Neutrophil (primary cell): ENCODE data around the gene C14orf132.

ENCODE experiments used
- H3K27ac ChIP-seq: fragments of 200-600 bp; sonication (generic); 2 replicates; pipeline ENCODE4 v1.5.1; 2016; ENCODE audit warnings: mild to moderate bottlenecking, moderate library complexity
- H3K27me3 ChIP-seq: fragments of 200-600 bp; sonication (generic); 2 replicates; pipeline ENCODE4 v1.6.0; 2016; ENCODE audit warnings: mild to moderate bottlenecking
- H3K36me3 ChIP-seq: fragments of 200-600 bp; sonication (generic); 2 replicates; pipeline ENCODE4 v1.5.1; 2017
- H3K4me1 ChIP-seq, 2 experiments: fragments of 200-600 bp in 1 of 2; sonication (generic) in 1 of 2; 1 replicate in 1 of 2; 2 replicates in 1 of 2; pipeline versions ENCODE4 v1.5.1 to v1.6.1; 2013 to 2016; ENCODE audit warnings: low read depth in 1 of 2, low read length in 1 of 2, mild to moderate bottlenecking in 1 of 2, moderate library complexity in 1 of 2; ENCODE audit not compliant: control insufficient read depth in 1 of 2, insufficient read depth in 1 of 2
- H3K4me3 ChIP-seq, 2 experiments: fragments of 200-600 bp in 1 of 2; sonication (generic) in 1 of 2; 1 replicate in 1 of 2; 2 replicates in 1 of 2; pipeline ENCODE4 v1.5.1; 2013 to 2016; ENCODE audit warnings: low read depth in 1 of 2, low read length in 1 of 2, mild to moderate bottlenecking in 1 of 2, moderate library complexity in 1 of 2
- H3K9me3 ChIP-seq: fragments of 200-600 bp; sonication (generic); 2 replicates; pipeline ENCODE4 v1.5.1; 2016
- CTCF ChIP-seq: fragments of 200-600 bp; sonication (generic); IDR thresholded peaks from 2 replicates; pipeline ENCODE4 v1.5.1; 2016; ENCODE audit warnings: antibody characterized with exemption

Gene C14orf132

GRCh38 chr14:96083667-96084320, 44.6 kb downstream of the C14orf132 start:
- Histone ChIP-seq H3K4me1 (no peaks in the 10 kb centered on the region), H3K27ac (no peak overlapping the region), H3K27me3 (no peaks in the 10 kb centered on the region), H3K36me3 (no peaks in the 10 kb centered on the region), H3K9me3 (no peaks in the 10 kb centered on the region), H3K4me3 (no peak overlapping the region)
- no peak for TF ChIP-seq CTCF

- no peak for TF ChIP-seq CTCF
- H3K4me1 ChIP-seq: no peaks in the 10 kb centered on the region
- no peak overlapping the region for H3K4me3 ChIP-seq
- no peaks in the 10 kb centered on the region for H3K27me3 ChIP-seq
- no peak overlapping the region for H3K27ac ChIP-seq
- H3K36me3 ChIP-seq: no peaks in the 10 kb centered on the region
- H3K9me3 ChIP-seq: no peaks in the 10 kb centered on the region
Observed at GRCh38 chr14:96084796-96085195, 45.6 kb downstream of the C14orf132 start.

GRCh38 chr14:96085369-96085768, 46.2 kb downstream of the C14orf132 start:
- H3K9me3 ChIP-seq: no peaks in the 10 kb centered on the region
- no peaks in the 10 kb centered on the region for H3K4me1 ChIP-seq
- H3K27ac ChIP-seq: no peak overlapping the region
- no peak for TF ChIP-seq CTCF
- H3K4me3 ChIP-seq: no peak overlapping the region
- no peaks in the 10 kb centered on the region for H3K27me3 ChIP-seq
- no peaks in the 10 kb centered on the region for H3K36me3 ChIP-seq

- Histone ChIP-seq H3K36me3 (no peaks in the 10 kb centered on the region), H3K4me3 (no peak overlapping the region), H3K27me3 (no peaks in the 10 kb centered on the region), H3K27ac (no peak overlapping the region), H3K9me3 (no peaks in the 10 kb centered on the region), H3K4me1 (no peaks in the 10 kb centered on the region)
- TF ChIP-seq CTCF: no peak
Observed at GRCh38 chr14:96086032-96086431, 46.9 kb downstream of the C14orf132 start.

GRCh38 chr14:96086574-96087077, 47.5 kb downstream of the C14orf132 start:
- H3K36me3 ChIP-seq: no peaks in the 10 kb centered on the region
- no peak overlapping the region for H3K4me3 ChIP-seq
- H3K9me3 ChIP-seq: no peaks in the 10 kb centered on the region
- no peaks in the 10 kb centered on the region for H3K27me3 ChIP-seq
- H3K4me1 ChIP-seq: no peaks in the 10 kb centered on the region
- H3K27ac ChIP-seq: no peak overlapping the region
- TF ChIP-seq CTCF: no peak
